ENCODE data around the gene CNST. TPM values are rescaled to one million over a fixed set of nuclear protein-coding genes. Genes with fewer than 3 reads are reported as not detected.

CNST gene
- total and polyA plus RNA-seq, 2 of the 13 experiments (the other 11 are each of a cell fraction or from before 2014, with no cell fraction given): 6.3 to 12.4 TPM

- 0 out of 2 replicates have a peak, but pooled peaks have one; percentile 45 for TF ChIP-seq ZBTB3 (CRISPR knock-in tag; IDR thresholded peaks at IDR 0.05; ENCODE audit: borderline replicate concordance, low read depth)
- TF ChIP-seq SMAD3 (CRISPR knock-in tag; IDR thresholded peaks at IDR 0.05): peak; percentile 81; the same call in 1 of the 2 replicates
- TF ChIP-seq IRF2 (CRISPR knock-in tag; IDR thresholded peaks at IDR 0.05): peak; percentile 64; the same call in 1 of the 2 replicates
- 0 out of 2 replicates have a peak, but pooled peaks have one; percentile 44 for TF ChIP-seq ZNF792 (CRISPR knock-in tag; IDR thresholded peaks at IDR 0.05)
- TF ChIP-seq TRAFD1 (CRISPR knock-in tag; IDR thresholded peaks at IDR 0.05; ENCODE audit: borderline replicate concordance): no peak
- TF ChIP-seq HDAC6 (IDR thresholded peaks at IDR 0.05; ENCODE audit: low read depth, low read length): no peak
- peak; percentile 89; the same call in 1 of the 2 replicates for TF ChIP-seq SIX1 (CRISPR knock-in tag; IDR thresholded peaks at IDR 0.05; ENCODE audit: borderline replicate concordance)
- TF ChIP-seq ZZZ3 (CRISPR knock-in tag; IDR thresholded peaks at IDR 0.05; ENCODE audit: borderline replicate concordance): no peak
- TF ChIP-seq SCMH1 (CRISPR knock-in tag; IDR thresholded peaks at IDR 0.05; ENCODE audit: borderline replicate concordance): no peak
- no peak for TF ChIP-seq IKZF1 (IDR thresholded peaks at IDR 0.05)
- peak; percentile 75 for TF ChIP-seq TEAD3 (CRISPR knock-in tag; optimal IDR thresholded peaks at IDR 0.05; ENCODE audit: borderline replicate concordance)
- no peak for TF ChIP-seq EZH2 (conservative IDR thresholded peaks at IDR 0.05; ENCODE audit: low read depth, low read length)
- TF ChIP-seq MTA3 (CRISPR knock-in tag; IDR thresholded peaks at IDR 0.05): no peak
- peak; percentile 78; the same call in 1 of the 2 replicates for TF ChIP-seq MLX (CRISPR knock-in tag; IDR thresholded peaks at IDR 0.05)
- TF ChIP-seq ZC3H13 (CRISPR knock-in tag; IDR thresholded peaks at IDR 0.05): no peak
- peak; percentile 84; the same call in 1 of the 2 replicates for TF ChIP-seq CEBPB (IDR thresholded peaks at IDR 0.05; ENCODE audit: borderline replicate concordance, low read depth, low read length)
- no peak for TF ChIP-seq TOPORS (CRISPR knock-in tag; IDR thresholded peaks at IDR 0.05)
- TF ChIP-seq HINFP (CRISPR knock-in tag; IDR thresholded peaks at IDR 0.05; ENCODE audit: low read depth): 0 out of 2 replicates have a peak, but pooled peaks have one; percentile 35
- TF ChIP-seq RXRA (CRISPR knock-in tag; IDR thresholded peaks at IDR 0.05): peak; percentile 85; the same call in 1 of the 2 replicates
- TF ChIP-seq HMGXB3 (CRISPR knock-in tag; IDR thresholded peaks at IDR 0.05; ENCODE audit: borderline replicate concordance): peak; percentile 57; the same call in 1 of the 2 replicates
- TF ChIP-seq ZNF326 (CRISPR knock-in tag; IDR thresholded peaks at IDR 0.05; ENCODE audit: borderline replicate concordance): no peak
Observed at GRCh38 chr1:246583448-246584185, 17.4 kb downstream of the CNST start (continued).

Measured in HepG2 (cell line).